Prostate gland (tissue), 2 donors: ENCODE data around the gene ARID4A. TPM values are rescaled to one million over a fixed set of nuclear protein-coding genes. Genes with fewer than 3 reads are reported as not detected.
"Not testable (repeated sequence)": the region's sequence is repeated elsewhere in the genome, so short reads cannot be mapped to it uniquely, and the experiment has no call there.

ENCODE experiments used
- DNase-seq: peaks from one replicate; pipeline ENCODE4 v3.0.0-alpha.2; 2019; ENCODE audit warnings: low spot score
- H3K27ac ChIP-seq, 2 donors: fragments of 200-600 bp; sonication (generic); 2 replicates each; pipeline ENCODE4 v1.5.1; 2017 to 2019
- H3K27me3 ChIP-seq: fragments of 200-600 bp; sonication (generic); replicated peaks from 2 replicates; pipeline ENCODE4 v1.5.1; 2019; ENCODE audit not compliant: insufficient read depth
- H3K36me3 ChIP-seq, 2 donors: fragments of 200-600 bp; sonication (generic); 1 replicate in 1 of 2; 2 replicates in 1 of 2; pipeline versions ENCODE4 v1.5.1 to v1.8.1; 2017 to 2019
- H3K4me1 ChIP-seq: fragments of 200-600 bp; sonication (generic); replicated peaks from 2 replicates; pipeline ENCODE4 v1.5.1; 2019
- H3K4me3 ChIP-seq, 2 donors: fragments of 200-600 bp; sonication (generic); 2 replicates each; pipeline ENCODE4 v1.5.1; 2017 to 2019
- H3K9me3 ChIP-seq: fragments of 200-600 bp; sonication (generic); 2 replicates; pipeline ENCODE4 v1.5.1; 2017
- POLR2A ChIP-seq: fragments of 450-650 bp; IDR thresholded peaks from one replicate; pipeline ENCODE4 v1.6.1; 2016; ENCODE audit warnings: antibody characterized with exemption, mild to moderate bottlenecking
- POLR2AphosphoS5 ChIP-seq: sonication (generic); formaldehyde crosslinking; IDR thresholded peaks from one replicate; pipeline ENCODE4 v1.6.1; 2017; ENCODE audit warnings: antibody characterized with exemption
- WGBS: methylation state at CpG from one replicate; pipeline ENCODE4 v1.1.5; 2018; 5-methylcytosine and 5-hydroxymethylcytosine counted together
- intact Hi-C: fragments of 100-400 bp; cut with DNase I; formaldehyde crosslinking; loops from one replicate; pipeline ENCODE4 v1.14.2; 2022
- total RNA-seq, 2 donors: library from RNA; depleted of rRNA; stranded (reverse); fragments of >200 nt; gene quantifications; one replicate each; pipeline ENCODE4 v1.1.0, GENCODE V29; 2016
- TF ChIP-seq, protein P1 (sequence below), 4 experiments: fragments of 200-600 bp in 2 of 4; fragments of 450-650 bp in 2 of 4; sonication (generic) in 2 of 4; IDR thresholded peaks; 1 replicate in 3 of 4; 2 replicates in 1 of 4; pipeline ENCODE4 v1.5.1; 2016 to 2019; ENCODE audit warnings: antibody characterized with exemption in 4 of 4, mild to moderate bottlenecking in 2 of 4, moderate library complexity in 2 of 4

ARID4A gene
- total RNA-seq, result 10 to 100 TPM; 10.0 to 14.8 TPM

GRCh38 chr14:58298477-58299400 lies at the start of gene ARID4A:
Gene ARID4A (plus strand): TSS chr14:58298555. CDS start chr14:58299855, 1,300 bp downstream.
- under 1% methylated on average over 36 of the region's 79 CpGs for WGBS
- H3K27me3 ChIP-seq, result no peaks in the 10 kb centered on the region
- peak within 1 kb of the TSS; percentile 97 for H3K27ac ChIP-seq
- peak within 1 kb of the TSS; percentile 82 to 97 for H3K4me3 ChIP-seq
- peak; percentile 29 for DNase-seq
- intact Hi-C loops, result loop anchor here (5.0 kb wide), 1 partner anchor 51 kb away; no protein-coding TSS in a partner anchor
- no peaks in the 10 kb centered on the region for H3K4me1 ChIP-seq
- no peaks in the 10 kb centered on the region for H3K9me3 ChIP-seq
- H3K36me3 ChIP-seq, result no peaks in the 10 kb centered on the region
- TF ChIP-seq POLR2A (peak; percentile 94), POLR2AphosphoS5 (no peak)
- TF ChIP-seq, protein P1, sequence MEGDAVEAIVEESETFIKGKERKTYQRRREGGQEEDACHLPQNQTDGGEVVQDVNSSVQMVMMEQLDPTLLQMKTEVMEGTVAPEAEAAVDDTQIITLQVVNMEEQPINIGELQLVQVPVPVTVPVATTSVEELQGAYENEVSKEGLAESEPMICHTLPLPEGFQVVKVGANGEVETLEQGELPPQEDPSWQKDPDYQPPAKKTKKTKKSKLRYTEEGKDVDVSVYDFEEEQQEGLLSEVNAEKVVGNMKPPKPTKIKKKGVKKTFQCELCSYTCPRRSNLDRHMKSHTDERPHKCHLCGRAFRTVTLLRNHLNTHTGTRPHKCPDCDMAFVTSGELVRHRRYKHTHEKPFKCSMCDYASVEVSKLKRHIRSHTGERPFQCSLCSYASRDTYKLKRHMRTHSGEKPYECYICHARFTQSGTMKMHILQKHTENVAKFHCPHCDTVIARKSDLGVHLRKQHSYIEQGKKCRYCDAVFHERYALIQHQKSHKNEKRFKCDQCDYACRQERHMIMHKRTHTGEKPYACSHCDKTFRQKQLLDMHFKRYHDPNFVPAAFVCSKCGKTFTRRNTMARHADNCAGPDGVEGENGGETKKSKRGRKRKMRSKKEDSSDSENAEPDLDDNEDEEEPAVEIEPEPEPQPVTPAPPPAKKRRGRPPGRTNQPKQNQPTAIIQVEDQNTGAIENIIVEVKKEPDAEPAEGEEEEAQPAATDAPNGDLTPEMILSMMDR (IDR thresholded peaks at IDR 0.05), result no peak

DNA sequence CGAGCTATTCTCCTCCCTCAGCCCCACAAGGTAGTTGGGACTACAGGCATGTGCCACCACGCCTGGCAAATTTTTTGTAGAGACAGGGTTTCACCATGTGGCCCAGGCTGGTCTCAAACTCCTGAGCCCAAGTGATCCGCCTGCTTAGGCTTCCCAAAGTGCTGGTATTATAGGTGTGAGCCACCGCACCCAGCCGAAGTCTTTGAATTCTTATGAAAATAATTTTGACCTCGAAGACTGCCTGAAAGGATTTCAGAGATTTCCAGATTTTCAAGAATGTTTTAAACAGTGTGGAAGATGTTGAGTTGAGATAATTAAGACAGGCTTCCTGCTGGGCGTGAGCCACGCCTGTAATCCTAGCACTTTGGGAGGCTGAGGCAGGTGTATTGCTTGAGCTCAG lies 48.7 kb upstream of the ARID4A start:
- DNase-seq, result no peak
- Histone ChIP-seq H3K27ac (no peak overlapping the region), H3K4me3 (no peak overlapping the region), H3K36me3 (peaks cover 0 to 5% of the 10 kb centered on the region in 2 donors), H3K27me3 (no peaks in the 10 kb centered on the region), H3K9me3 (no peaks in the 10 kb centered on the region), H3K4me1 (no peaks in the 10 kb centered on the region)
- intact Hi-C loops, result loop anchor here (5.0 kb wide), 1 partner anchor 48 kb away; the partner anchor contains the start of gene ARID4A
- TF ChIP-seq, protein P1 (IDR thresholded peaks at IDR 0.05), result no peak
- no peak for TF ChIP-seq POLR2AphosphoS5
- TF ChIP-seq POLR2A, result no peak
- WGBS, result 94% methylated on average over 8 of the region's 8 CpGs

DNA sequence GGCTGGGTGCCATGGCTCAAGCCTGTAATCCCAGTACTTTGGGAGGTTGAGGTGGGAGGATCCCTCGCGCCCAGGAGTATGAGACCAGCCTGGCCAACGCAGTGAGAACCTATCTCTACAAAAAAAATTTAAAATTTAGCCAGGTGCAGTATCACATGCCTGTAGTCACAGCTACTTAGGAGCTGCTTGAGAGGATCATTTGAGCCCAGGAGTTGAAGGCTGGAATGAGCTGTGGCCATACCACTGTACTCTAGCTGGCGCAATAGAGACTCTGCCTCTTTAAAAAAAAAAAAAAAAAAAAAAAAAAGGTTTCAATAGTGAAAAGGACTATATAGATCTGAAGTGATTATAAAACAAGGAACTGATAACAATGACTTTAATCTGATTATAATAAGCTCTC lies 40.2 kb upstream of the ARID4A start:
- WGBS, result 96% methylated on average over 4 of the region's 4 CpGs
- Histone ChIP-seq H3K4me3 (no peak overlapping the region), H3K9me3 (no peaks in the 10 kb centered on the region), H3K27ac (no peak overlapping the region), H3K36me3 (peaks cover 3 to 12% of the 10 kb centered on the region in 2 donors), H3K4me1 (no peaks in the 10 kb centered on the region), H3K27me3 (no peaks in the 10 kb centered on the region)
- intact Hi-C loops, result no loop called here
- DNase-seq, result no peak
- no peak for TF ChIP-seq POLR2A
- TF ChIP-seq, protein P1 (IDR thresholded peaks at IDR 0.05), result no peak

GRCh38 chr14:58262005-58262404 lies 36.4 kb upstream of the ARID4A start:
- intact Hi-C loops, H3K27me3 ChIP-seq, H3K4me3 ChIP-seq, H3K4me1 ChIP-seq, DNase-seq, H3K27ac ChIP-seq, H3K9me3 ChIP-seq: not testable (repeated sequence)
- H3K36me3 ChIP-seq, result peaks cover 3 to 18% of the 10 kb centered on the region in 2 donors
- WGBS, result 94% methylated on average over 10 of the region's 10 CpGs

DNA sequence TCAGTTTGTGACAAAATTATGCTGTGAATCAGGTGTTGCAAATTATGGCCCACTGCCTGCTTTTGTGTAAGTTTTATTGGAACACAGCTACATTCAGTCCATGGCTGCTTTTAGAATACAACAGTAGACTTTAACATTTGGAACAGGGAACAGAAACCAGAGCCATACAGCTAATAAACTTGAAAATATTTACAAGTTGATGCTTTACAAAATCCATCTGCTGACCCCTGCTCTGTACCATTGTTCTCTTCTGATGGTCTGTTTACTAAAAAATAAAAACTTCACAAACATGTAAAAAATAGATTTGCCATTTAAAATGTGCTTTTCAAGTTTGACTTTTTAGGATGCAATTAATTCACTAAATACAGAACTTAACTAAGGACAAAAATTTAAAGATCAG lies 33.0 kb upstream of the ARID4A start:
- TF ChIP-seq POLR2AphosphoS5 (no peak), POLR2A (no peak)
- TF ChIP-seq, protein P1 (IDR thresholded peaks at IDR 0.05), result no peak
- no peaks in the 10 kb centered on the region for H3K27me3 ChIP-seq
- intact Hi-C loops, result no loop called here
- H3K9me3 ChIP-seq, result no peaks in the 10 kb centered on the region
- DNase-seq, result no peak
- peaks cover 11 to 12% of the 10 kb centered on the region in 2 donors for H3K36me3 ChIP-seq
- no peaks in the 10 kb centered on the region for H3K4me1 ChIP-seq
- no peak overlapping the region for H3K4me3 ChIP-seq
- no peak overlapping the region for H3K27ac ChIP-seq
